Lower lobe of right lung (tissue), 2 donors: ENCODE data around the gene BARHL1. TPM values are rescaled to one million over a fixed set of nuclear protein-coding genes. Genes with fewer than 3 reads are reported as not detected.

Experiments used
- ATAC-seq, 2 donors: fragments of 200-7000 bp; cut with Tn5 transposase; one replicate each; pipeline ENCODE4 v1.9.1; 2020 to 2022; ENCODE audit warnings: mild to moderate bottlenecking in 2 of 2, moderate library complexity in 2 of 2
- DNase-seq: peaks from one replicate; pipeline ENCODE4 v3.0.0-alpha.2; 2020
- H3K27ac ChIP-seq: fragments of 200-600 bp; one replicate; pipeline ENCODE4 v1.8.0; 2022
- H3K27me3 ChIP-seq: fragments of 200-600 bp; one replicate; pipeline ENCODE4 v1.8.0; 2022; ENCODE audit warnings: low read depth
- H3K36me3 ChIP-seq: fragments of 200-600 bp; one replicate; pipeline ENCODE4 v1.8.0; 2022; ENCODE audit warnings: mild to moderate bottlenecking
- H3K4me1 ChIP-seq: fragments of 200-600 bp; one replicate; pipeline ENCODE4 v1.8.0; 2022
- H3K4me3 ChIP-seq: fragments of 200-600 bp; one replicate; pipeline ENCODE4 v1.8.0; 2022; ENCODE audit warnings: mild to moderate bottlenecking
- H3K9me3 ChIP-seq: fragments of 200-600 bp; one replicate; pipeline ENCODE4 v1.8.0; 2022
- CTCF ChIP-seq: fragments of 200-600 bp; IDR thresholded peaks from one replicate; pipeline ENCODE4 v1.8.0; 2022; ENCODE audit warnings: antibody characterized with exemption, mild to moderate bottlenecking
- intact Hi-C: fragments of 100-400 bp; cut with DNase I; formaldehyde crosslinking; loops from one replicate; pipeline ENCODE4 v1.11.0; 2022
- total RNA-seq: library from RNA; stranded (reverse); fragmentation: NEBNext Ultra II Directional; extraction: Animal tissue kit (Norgen Biotek cat#: 25700); gene quantifications from one replicate; pipeline ENCODE4 v1.2.1, GENCODE V29; 2021
- donor health status: DM: no; HTN: yes; CAD: no; lungs with severe emphysema.

Gene BARHL1
- total RNA-seq, 1 donor from 2014 or later = not detected

GRCh38 chr9:132590318-132591182 is 8.1 kb downstream of the BARHL1 start:
- Histone ChIP-seq H3K4me1 (no peaks in the 10 kb centered on the region), H3K27ac (no peak overlapping the region), H3K4me3 (no peak overlapping the region), H3K9me3 (no peaks in the 10 kb centered on the region), H3K27me3 (peaks cover 75% of the 10 kb centered on the region), H3K36me3 (peaks cover 17% of the 10 kb centered on the region)
- DNase-seq = no peak
- no peak for TF ChIP-seq CTCF
- intact Hi-C loops = no loop called here
- no peak for ATAC-seq

DNA sequence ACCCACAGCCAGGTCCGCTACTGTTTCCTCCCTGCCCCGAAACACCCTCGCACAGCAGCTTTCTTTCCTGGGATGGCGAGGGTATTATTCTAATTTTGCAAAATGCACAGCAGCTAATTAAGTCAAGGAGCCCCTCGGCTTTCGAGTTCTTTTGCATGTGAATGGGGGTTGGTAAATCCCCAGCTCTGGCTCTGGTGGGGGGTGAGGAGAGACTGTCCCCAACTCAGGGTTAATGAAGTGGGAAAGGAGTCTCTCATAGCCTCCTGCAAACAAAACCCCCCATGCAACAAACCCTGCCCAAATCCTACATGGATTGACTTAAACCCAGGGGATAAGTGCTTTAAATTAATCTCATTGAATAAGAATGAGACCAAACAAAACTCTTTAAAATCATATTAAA is 8.8 kb downstream of the BARHL1 start:
- H3K27me3 ChIP-seq = peaks cover 68% of the 10 kb centered on the region
- no peak for TF ChIP-seq CTCF
- no peak for ATAC-seq

DNA sequence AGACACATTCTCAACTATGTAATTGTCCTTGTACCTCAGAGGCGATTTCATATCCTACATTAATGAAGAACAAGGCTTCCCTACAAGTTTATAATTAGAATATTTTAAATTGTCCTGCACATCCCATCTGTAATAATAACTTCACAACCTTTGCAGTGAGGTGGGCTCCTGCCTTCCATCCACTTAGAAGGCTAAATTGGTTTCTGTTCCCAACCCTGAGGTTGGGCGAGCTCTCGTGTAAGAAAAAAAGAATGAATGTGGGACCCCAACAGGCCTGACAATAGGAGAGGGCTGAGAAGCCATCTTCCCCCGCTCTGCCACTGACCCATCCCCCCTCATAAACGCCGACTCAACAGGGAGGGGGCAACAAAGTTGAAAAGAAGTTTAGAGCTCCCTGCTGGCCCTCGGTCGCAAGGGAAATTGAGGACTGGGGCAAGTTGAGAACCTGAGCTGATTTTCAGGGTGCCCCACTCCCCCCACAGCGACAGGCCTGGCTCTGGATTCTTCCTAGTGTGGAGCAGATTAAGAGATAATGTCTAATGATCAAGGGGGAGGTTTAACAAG is 9.4 kb downstream of the BARHL1 start:
- no peak for ATAC-seq
- peaks cover 62% of the 10 kb centered on the region for H3K27me3 ChIP-seq
- intact Hi-C loops = no loop called here
- H3K4me1 ChIP-seq = no peaks in the 10 kb centered on the region
- peaks cover 20% of the 10 kb centered on the region for H3K36me3 ChIP-seq
- no peak for DNase-seq
- H3K9me3 ChIP-seq = no peaks in the 10 kb centered on the region
- H3K4me3 ChIP-seq = no peak overlapping the region
- TF ChIP-seq CTCF = no peak
- H3K27ac ChIP-seq = no peak overlapping the region

More for the DNA sequence above, 8.8 kb downstream of the BARHL1 start:
- no peak overlapping the region for H3K27ac ChIP-seq
- no peak overlapping the region for H3K4me3 ChIP-seq
- no peaks in the 10 kb centered on the region for H3K4me1 ChIP-seq
- no peaks in the 10 kb centered on the region for H3K9me3 ChIP-seq
- H3K36me3 ChIP-seq = peaks cover 17% of the 10 kb centered on the region
- DNase-seq = no peak
- intact Hi-C loops = no loop called here

DNA sequence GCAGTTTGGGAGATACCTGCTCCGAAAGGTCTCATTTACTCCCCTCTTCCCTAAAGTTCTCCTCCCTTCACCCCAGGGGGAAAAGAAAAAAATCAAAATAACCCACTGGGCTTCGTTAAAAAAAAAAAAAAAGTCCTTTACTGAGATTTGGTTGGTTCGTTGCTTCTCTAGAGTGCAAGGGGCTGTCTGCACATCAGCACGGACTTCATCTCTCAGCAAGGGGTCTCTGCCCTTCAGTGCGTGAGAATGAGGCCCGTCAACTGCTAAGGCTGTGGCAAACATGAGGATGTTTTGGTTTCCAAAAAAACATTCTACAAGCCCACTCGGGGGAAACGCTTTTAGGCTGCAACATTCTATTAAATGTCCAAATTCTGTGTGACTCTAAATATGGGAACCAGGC is 10.0 kb downstream of the BARHL1 start:
- DNase-seq = no peak
- peaks cover 56% of the 10 kb centered on the region for H3K27me3 ChIP-seq
- no peak for ATAC-seq
- H3K4me1 ChIP-seq = no peaks in the 10 kb centered on the region
- intact Hi-C loops = no loop called here
- H3K4me3 ChIP-seq = no peak overlapping the region
- H3K9me3 ChIP-seq = no peaks in the 10 kb centered on the region
- peaks cover 24% of the 10 kb centered on the region for H3K36me3 ChIP-seq
- no peak for TF ChIP-seq CTCF
- H3K27ac ChIP-seq = no peak overlapping the region

- no peak overlapping the region for H3K4me3 ChIP-seq
- no peak for TF ChIP-seq CTCF
- DNase-seq (no peak), ATAC-seq (no peak)
- H3K27ac ChIP-seq = no peak overlapping the region
- no peaks in the 10 kb centered on the region for H3K4me1 ChIP-seq
- peaks cover 37% of the 10 kb centered on the region for H3K27me3 ChIP-seq
- peaks cover 24% of the 10 kb centered on the region for H3K36me3 ChIP-seq
- intact Hi-C loops = no loop called here
- no peaks in the 10 kb centered on the region for H3K9me3 ChIP-seq
These were observed 12.0 kb downstream of the BARHL1 start for GRCh38 chr9:132594412-132594811.
